ENCODE data around the gene ZFAND3.

The ZFAND3 gene

GRCh38 chr6:38193481-38194281 is 374.2 kb downstream of the ZFAND3 start:
- no peak for DNase-seq (ENCODE audit: low read depth in 2 of 2, low spot score in 1 of 2)

DNA sequence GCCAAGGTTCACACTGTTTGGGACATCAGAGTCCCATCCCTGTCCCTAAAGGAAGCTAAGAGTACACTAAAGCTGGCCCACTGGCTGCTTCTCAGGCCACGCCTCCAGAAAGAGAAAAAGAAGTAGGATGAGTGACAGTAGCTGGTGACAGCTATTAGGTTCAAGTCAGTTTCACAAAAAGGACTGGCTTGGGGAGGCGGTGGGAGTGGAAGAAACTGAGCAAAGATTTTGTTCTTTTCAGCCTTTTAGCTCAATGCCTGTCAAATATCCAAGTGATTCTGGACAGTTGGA is 374.7 kb downstream of the ZFAND3 start:
- no peak for DNase-seq (ENCODE audit: low read depth in 2 of 2, low spot score in 1 of 2)

GRCh38 chr6:38194589-38194988 is 375.1 kb downstream of the ZFAND3 start:
- DNase-seq (ENCODE audit: low read depth in 2 of 2, low spot score in 1 of 2), result no peak

- DNase-seq (ENCODE audit: low read depth in 2 of 2, low spot score in 1 of 2), result no peak
These were observed 375.6 kb downstream of the ZFAND3 start for GRCh38 chr6:38195113-38195635.

DNA sequence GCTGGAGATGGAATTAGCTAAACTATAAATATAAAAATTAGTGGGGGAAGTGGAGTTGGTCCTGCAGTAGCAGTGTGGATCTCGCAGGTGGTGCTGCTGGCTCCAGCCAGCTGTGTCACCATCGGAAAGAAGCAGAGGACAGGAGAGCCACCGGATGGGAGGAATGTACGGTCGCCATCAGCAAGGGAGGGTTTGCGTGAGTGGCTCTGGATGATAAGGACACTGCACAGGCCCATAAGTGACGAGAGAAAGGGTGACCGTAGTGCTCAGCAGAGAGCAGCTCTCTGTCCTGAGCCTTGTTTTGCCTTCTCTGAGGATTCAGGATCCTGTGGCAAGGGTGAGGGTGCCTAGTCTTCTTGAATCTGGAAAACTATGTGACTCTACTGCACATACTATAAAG is 378.7 kb downstream of the ZFAND3 start:
- DNase-seq (ENCODE audit: low read depth in 2 of 2, low spot score in 1 of 2), result no peak

All from stimulated activated CD8-positive, alpha-beta memory T cell treated with anti-CD3 and anti-CD28 coated beads, Interleukin-4, amount 100 ng/mL, for 1 hour (primary cell).